CD4-positive, alpha-beta T cell treated with Interleukin-10 for 1 hour (primary cell): Measurements from ENCODE around the gene C8B.

Source experiments
- DNase-seq: peaks from one replicate; pipeline ENCODE4 v3.0.0-alpha.2; 2020

The C8B gene

DNA sequence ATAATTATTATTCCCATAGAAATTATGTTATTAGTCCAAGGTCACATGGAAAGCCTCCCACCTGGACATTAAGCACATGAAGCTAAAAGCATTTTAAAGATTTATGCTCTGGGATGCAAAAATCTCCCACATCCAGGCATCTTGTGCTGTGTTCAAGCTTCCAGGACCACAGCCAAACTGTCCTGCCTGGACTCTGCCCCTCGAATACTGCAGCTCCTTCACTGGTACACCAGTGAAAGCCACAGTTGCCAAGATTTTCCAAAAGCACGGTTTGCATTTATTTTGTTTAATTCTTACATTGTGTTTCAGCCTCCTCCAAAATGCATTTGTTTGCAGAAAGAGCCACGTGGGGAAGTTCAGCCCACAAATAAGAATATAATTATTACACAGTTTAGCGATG lies 38.6 kb downstream of the C8B start:
- no peak for DNase-seq

DNA sequence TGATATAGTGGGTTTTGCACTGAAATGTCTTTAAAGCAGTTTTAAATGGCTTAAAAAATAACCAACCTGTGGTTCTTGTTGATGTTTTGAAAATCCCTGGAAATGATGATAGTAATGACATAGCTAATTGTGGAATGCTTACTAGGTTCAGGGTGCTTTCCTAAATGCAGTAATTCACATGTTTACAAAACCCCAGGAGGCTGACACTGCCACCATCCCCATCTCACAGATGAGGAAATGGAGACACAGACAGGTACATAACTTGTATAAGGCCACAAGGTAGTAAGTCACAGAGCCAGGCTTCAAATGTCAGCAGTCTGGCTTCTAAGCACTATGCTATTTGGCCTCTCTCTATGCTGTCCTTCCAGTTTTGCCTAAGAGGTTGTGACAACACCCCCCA lies 40.6 kb downstream of the C8B start:
- no peak for DNase-seq

DNA sequence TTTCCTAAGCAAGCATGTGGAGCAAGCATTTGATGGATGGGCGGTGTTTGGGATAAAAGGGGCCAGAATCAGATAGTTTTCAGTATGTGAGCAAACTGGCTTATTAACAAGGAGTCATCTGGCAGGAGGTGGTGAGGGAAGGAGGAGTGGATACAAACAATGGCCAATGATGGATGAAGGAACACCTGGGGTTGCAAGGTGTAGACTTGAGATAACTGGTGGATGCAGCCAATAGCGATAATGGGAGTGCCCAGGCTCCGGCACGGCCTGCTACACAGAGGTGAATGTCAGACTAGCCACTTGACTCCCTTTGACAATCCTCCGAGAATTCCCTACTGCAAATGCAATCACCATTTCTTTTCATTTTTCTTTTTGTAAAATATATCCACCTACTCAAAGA lies 41.7 kb downstream of the C8B start:
- DNase-seq = no peak

DNA sequence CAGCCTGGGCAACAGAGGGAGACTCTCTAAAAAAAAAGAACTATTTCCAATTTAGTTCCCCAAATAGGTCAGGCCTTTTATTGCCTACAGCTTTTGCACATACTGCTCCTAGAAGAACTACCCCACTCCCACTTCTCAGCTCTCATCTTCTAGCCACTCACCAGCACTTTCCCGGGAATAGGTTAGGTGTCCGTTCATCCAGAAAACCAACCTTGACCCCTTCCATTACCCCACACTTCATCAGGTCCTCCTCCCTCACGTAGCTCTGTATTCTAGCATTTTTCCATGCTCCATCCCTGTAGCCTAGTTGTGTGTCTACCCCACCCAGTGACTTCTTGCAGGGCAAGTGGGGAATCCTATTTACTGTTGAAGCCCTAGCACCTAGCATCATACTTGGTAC lies 42.6 kb downstream of the C8B start:
- no peak for DNase-seq

DNA sequence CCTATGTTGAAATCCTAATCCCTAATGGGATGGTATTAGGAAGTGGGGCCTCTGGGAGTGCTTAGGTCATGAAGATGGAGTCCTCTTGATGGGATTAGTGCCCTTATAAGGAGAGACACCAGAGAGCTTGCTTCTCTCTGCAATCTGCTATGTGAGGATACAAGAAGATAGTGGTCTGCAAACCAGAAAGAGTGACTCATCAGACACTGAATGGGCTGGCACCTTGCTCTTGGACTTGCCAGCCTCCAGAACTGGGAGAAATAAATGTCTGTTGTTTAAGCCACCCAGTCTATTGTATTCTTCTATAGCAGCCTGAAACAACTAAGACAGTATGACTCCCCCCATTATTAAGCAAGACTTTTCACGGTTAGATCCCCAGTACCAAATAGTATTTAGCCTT lies 43.3 kb downstream of the C8B start:
- DNase-seq = no peak

DNA sequence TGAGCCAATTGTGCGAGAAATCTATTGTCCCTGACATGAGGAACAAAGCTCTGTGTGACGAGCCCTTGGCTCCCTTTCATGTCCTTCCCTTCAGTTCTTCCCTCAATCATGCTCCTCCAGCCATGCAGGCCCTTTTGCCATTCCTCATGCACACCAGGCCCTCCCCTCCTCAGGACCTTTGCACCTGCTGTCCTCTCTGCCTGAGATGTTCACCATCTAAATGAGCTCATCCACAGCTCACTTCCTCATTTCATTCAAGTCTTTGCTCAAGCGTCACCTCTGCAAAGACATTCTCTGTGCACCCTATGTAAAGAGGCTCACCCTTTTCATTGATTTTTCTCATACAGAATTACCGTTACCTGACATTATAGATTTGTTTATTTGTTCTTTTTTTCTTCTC lies 43.7 kb downstream of the C8B start:
- DNase-seq = no peak

DNA sequence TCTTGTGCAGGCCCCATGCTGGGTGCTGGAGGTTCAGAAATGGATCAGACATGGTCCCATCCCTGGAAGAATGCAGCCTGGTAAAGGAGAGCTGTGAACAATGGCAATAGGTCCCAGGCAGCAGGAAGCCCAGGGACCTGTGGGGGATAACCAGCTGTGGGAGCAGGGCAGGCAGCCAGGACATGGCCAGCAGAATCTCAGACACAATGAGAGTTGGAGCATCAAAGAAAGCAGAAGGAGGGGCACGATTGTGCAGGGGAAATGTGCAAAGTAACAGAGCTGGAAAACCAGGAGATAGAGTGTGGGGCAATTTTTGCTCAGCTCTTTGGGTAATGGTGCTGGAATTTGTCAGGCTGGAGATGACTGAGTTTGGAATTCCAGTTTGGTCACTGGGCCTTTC lies 44.3 kb downstream of the C8B start:
- DNase-seq = no peak

DNA sequence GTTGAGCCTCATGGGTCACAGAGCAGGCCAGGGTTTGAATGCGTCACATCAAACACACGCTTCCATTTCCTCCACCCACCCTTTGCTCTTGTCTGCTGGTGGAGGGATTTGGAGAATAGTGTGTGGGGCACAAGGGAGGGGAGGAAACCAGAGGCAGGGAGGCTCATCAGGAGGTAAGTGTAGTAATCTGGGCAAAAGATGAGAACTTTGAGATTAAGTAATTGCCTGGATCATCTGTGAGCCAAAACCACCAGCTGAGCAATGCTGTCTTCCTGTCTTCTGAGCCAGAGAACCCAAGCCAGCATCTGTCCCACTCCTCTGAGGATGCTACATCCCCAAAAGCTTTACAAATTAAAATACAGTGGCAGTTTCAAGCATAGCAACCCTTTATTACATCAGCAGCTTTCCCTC lies 45.2 kb downstream of the C8B start:
- no peak for DNase-seq

DNA sequence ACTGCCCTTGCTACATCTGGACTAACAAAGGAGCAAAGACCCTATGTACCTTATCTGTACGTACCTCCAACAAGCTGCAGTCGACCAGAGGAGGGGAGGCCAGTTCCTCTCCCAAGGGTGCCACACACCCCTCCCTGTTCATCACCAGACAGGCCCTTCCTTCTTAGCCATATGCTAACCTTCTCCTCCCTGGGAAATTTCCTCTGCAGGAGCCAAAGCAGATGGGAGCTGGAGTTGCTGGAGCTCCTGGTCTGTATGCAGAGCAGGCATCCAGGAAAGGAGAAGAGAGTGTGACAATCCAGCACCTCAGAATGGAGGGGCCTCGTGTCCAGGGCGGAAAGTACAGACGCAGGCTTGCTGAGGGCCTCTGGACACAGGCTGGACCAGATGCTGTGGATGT lies 48.5 kb downstream of the C8B start:
- no peak for DNase-seq

DNA sequence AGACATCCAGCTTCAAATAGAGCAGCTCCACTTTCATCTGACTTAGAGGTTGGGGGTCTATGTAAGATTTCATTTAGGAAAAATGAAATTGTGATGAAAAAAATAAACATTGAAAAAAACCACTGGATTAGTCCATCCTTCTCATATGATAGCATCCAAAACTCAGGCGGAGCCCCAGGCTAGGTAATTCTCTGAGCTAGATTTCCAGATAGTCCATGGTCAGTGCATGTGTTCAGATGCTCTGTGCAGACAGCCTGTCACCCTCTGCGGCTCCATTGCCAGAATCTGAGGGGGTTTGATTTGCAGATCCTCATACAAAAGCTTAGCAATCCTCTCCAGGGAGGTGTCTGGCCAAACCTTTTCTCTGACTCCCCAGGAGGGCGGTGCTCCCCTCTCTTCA lies 49.2 kb downstream of the C8B start:
- DNase-seq = no peak

DNA sequence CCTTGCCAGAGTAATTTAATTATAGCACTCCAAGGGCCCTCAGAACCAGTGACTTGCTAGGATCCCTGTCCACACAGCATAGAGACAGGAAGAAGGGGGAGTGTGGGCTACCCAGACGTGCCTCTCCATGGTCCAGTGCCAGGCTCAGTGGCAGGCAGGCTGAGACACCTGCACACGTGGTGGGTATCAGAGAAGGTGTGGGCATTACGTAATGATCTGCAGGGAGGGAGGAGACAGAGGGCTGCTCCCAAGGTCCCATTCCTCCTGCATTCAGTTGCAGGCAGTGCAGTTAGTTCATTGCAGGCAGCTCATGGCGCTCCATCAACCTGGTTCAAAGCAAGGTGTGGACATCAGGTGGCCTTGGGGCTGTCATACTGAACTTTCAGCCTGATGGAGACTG lies 49.9 kb downstream of the C8B start:
- DNase-seq = no peak

DNA sequence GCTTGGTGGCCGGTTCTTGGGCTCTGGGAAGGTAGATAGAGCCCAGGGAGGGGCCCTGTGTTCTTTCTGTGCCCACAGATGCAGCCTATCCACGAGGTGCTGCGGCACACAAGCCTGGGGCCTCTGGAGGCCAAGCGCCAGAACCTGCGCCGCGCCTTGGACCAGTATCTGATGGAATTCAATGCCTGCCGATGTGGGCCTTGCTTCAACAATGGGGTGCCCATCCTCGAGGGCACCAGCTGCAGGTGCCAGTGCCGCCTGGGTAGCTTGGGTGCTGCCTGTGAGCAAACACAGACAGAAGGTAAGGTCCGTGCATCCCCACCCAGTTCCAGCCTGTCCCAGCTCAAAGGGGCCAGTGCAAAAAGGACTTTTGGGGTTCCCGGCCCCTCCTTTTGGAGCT lies 53.5 kb downstream of the C8B start:
- no peak for DNase-seq

DNA sequence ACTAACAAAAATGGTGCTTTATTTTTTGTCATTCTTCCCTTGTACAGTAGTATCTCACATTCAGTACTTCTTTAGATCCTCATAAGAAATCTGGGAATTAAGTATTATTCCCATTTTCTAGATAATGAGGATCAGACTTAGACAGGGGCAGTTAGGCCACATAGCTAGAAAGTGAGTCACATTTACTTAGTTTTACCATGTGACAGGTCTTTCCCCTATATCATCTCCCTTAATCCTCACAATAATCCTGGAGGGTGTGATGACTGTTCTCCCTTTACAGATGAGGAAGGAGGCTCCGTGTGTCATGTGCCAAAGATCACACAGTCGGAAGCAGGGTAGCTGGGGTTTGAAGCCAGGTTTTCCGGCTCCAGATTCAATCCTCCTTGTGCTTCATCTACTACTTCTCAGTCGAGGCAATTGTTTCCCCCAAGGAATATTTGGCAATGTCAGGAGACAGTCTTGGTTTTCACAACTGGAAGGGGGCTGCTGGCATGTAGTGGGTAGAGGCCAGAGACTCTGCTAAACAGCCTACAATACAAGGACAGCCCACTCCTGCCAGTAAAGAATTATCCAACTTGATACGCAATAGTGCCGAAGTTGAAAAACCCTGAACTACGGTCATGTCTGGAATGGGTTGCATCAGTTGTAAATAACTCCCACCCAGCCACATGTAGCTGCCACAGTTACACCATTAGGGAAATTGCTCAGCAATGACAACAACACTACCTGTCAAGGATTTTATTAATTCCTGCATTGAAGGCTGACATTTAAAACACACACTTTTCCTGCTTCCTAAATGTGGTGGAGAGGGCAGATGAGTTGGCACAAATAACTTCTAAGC lies 54.5 kb downstream of the C8B start:
- no peak for DNase-seq

DNA sequence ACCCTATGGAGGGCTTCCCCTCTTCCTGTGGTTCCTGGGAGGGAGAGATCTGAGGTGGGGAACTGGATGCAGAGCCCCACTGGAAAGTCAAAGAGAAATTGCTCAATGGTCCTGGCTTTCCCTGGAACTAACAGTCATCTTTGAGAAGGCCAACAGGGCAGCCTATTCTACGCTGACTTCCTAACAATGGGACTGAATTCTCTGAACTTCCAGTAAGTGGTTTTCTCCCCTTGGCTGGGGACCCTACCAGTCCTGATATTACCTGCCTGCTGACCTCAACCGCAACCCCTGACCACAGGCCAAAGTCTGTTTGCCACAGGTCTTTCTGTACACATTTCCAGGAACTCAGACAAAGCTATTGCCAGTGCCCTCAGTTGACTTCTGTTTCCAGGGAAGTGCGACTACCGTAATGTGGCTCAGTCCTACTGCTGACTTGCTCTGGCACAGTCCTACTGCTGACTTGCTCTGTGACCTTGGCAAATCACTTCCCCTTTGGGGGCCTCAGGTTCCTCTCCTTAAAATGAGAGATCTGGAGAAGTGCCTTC lies 55.3 kb downstream of the C8B start:
- peak; percentile 1 for DNase-seq

DNA sequence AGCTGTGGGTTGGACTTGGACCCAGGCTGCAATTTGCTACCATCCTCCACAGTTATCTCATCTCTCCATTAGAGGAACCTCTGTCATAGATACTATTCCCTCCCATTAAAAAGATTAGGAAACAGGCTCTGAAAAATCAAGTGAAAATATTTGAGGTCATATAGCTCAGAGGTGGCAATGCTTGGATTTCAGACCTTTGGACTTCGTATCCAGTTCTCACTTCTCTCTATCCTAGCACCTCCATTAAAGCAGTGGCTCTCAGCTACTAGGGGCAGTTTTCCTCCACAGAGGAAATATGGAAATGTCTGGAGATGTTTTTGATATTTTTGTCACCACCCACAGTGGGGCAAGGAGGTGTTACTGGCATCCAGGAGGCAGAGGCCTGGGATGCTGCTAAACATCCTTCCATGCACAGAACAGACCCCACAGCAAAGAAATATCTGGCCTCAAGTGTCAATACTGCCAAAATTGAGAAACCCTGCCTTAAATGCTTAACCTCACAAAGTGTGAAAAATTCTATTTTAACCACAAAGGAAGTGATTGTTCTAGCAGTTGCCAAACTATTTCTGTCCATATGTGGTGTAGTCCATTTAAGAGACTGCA lies 57.1 kb downstream of the C8B start:
- no peak for DNase-seq

DNA sequence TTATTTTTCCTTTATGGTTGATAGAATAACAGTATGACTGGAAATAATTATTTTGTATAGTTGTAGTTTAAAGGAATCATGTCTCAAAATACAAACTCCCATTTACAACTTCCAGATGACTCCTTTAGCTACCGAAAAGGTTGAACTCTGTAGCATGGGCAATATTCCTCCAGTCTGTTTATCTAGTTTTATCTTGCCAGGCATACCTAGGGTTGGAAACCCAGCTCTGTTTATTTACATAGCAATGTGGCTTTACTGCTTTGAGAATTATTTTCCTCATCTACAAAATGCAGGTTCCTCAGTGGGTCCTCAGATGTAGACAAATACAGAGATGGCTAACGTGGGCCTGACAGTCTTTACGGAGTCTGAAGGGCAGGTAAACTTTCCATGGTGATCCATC lies 60.1 kb downstream of the C8B start:
- DNase-seq = no peak

DNA sequence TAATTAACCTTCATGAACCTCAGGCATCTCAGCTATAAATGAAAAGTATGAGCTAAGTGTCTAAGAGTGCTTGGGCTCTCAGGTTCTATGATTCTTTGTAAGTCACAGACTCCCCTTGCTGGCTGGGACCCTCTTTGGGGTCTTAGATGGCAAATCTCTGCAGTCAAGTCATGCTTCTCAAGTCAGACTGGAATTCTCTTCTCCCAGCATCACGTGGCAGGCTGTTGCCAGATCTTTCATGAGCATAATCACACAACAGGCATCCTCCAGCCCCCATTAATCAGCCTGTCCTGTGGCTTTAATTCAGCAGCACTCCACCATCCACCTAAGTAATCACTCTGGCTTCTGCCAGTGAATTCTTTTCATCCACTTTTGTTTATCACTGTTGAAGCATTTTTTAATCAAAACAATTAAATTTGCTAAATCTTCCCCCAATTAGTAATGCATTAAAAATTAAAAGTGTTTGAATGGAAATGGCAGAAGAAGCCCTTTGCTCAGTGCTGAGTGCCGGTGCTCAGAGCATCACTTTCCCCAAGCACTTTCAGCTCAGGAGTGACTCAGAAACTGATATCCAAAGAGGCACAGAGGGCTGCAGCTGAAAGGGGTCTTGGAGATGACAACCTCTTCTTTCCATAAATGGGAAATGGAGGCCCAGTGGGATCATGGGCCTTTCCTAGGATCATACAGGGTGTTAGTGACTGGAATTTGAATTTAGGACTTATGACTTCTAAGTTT lies 61.0 kb downstream of the C8B start:
- DNase-seq = no peak

DNA sequence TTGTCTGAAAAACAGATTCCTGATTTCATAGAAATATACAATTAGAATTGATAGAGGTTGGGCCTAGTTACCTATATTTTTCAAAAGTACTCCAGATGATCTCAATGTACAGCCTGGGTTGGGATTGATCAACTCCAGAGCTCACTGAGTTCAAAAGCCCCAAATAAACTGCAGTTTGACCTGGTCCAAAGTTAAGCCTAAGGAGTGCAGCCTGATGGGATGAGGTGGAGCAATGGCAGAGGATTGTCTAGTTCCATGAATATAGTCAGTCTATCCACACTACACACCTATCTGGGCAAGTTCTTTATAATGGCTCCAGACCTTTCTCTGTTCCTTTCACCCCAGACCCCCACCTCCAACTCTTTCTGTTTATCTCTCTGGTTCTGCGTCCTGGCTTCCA lies 62.0 kb downstream of the C8B start:
- DNase-seq = no peak

DNA sequence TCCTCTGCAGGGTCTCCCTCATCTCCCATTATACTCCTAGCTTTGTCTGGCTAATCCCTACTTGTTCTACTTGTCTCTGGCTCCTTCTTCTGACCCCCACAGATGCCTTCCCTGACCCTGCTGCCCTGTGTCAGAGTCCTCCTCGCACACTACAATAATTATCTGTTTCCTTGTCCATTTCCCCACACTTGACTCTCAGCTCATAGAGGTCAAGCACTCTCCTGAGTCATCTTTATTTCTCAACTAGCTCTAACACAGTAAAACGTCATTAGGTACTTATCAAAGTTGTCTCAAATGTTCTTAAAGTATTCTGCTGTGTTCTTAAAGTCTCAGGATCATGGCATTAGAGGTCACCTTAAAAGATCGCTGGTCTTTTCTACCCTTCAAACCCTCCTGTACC lies 64.1 kb downstream of the C8B start:
- no peak for DNase-seq

DNA sequence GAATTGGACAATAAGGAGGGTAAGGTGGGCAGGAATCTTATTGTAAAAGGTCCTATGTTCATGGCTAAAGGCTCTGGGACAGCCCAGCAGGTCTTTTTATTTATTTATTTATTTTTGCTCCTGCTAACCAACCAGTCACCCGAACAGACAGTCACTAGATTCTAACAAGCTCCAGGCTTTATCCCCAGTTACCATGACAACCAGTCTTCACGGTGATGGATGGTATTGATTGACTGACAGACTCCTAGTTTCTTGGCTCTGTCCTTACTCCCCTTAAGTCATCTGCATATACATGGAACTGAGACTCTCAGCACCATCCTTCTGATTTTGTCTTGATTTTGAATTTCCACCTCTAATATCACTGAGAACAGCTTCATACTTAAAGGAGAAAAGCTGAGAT lies 66.9 kb downstream of the C8B start:
- no peak for DNase-seq

DNA sequence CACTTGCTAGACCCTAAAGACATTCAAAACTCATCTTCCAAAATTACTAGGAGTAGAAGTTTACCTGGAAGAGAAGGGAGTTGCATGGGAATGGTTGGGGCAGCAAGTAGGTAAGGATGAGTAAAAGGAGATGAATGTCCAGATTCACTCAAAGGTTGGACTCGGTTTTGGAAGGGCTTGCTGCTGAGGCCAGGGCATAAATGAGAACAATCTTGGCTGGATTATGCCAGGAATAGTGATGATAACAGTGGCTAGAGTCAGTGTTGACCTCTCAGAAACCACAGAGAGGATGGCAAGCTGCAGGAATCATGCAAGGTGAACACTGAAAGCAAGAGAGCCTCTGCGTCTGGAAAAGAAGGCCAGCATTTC lies 67.8 kb downstream of the C8B start:
- DNase-seq = no peak

DNA sequence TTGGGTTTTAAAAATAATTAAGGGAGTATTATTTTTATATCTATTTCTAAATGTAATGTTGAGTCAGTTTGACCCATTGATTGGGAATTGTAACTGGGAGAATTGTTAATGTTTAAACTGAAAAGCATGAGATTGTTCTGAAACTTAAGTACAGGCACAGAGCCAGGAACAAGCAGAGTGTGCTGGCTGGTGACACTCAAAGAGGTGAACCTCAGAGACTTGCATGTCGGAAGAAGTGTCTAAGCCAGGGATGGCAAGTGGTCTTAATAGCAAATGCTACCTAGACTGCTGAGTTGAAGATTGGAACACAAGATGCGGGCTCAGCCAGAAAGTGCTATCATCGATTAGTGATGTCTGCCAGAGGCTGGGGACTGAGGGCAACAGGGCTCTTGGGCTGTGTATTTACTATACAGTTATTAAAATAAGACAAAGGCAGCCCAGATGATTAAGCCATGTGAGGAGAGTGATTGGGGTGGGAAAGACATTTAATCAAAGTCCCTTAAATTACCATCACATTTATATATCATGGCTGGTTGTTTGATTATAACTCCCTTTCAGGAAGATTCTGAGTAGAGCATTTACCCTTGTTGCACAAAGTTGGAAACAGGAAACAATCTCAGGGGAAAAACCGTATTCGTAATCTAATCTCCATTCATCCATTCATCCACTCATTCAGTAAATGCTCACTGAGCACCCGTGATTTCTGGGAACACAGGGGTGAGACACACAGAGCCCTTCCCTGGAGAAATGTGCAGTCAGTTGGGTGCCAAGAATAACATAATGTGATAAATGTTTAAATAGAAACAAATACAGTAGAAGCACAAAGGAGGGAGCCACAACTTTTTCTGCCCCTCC lies 68.4 kb downstream of the C8B start:
- DNase-seq = no peak

DNA sequence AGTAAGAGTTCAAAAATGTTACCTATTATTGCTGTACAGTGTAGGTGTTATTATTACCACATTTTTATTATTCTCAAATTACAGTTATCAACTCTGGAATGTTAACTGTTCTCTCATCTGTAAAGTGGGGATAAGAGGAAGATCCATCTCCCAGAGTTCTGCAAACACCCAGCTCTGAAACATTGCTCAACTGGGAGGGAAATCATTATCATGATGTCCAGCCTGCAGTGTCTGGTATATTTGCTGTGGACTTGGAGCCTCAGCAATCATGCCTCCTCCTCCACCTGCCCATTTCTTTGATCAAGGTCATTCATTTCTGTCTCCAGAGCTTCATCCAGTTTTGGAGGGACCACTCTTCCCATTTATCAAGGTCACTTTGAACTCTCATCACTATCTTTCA lies 71.8 kb downstream of the C8B start:
- DNase-seq = no peak
